ENCODE data around the gene SLC1A4.
A peak's percentile ranks its signal among the peaks of the same experiment; 100 is the strongest.

Gene SLC1A4

DNA sequence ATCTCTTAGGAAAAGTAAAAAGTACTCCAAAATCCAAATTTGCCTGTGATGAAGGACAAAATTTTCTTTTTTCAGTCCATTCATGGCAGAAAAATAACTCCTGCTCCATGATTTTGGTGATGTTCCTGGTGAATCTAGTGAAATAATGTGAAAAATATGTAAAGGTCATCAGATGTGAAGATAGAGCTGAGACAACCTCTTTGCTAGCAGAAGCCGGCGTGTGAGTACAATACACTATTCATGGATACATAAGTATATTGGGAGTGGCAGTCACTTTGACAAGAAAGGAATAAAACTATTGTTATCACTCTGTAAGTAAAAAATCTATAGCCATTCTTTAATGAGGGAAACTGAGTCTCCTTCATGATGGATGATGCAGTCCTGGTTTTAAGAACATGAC, 6.3 kb upstream of the SLC1A4 start:
- TF ChIP-seq, protein P1, sequence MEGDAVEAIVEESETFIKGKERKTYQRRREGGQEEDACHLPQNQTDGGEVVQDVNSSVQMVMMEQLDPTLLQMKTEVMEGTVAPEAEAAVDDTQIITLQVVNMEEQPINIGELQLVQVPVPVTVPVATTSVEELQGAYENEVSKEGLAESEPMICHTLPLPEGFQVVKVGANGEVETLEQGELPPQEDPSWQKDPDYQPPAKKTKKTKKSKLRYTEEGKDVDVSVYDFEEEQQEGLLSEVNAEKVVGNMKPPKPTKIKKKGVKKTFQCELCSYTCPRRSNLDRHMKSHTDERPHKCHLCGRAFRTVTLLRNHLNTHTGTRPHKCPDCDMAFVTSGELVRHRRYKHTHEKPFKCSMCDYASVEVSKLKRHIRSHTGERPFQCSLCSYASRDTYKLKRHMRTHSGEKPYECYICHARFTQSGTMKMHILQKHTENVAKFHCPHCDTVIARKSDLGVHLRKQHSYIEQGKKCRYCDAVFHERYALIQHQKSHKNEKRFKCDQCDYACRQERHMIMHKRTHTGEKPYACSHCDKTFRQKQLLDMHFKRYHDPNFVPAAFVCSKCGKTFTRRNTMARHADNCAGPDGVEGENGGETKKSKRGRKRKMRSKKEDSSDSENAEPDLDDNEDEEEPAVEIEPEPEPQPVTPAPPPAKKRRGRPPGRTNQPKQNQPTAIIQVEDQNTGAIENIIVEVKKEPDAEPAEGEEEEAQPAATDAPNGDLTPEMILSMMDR (IDR thresholded peaks at IDR 0.05; ENCODE audit: low read length, missing control alignments) = no peak
- H3K4me3 ChIP-seq (replicated peaks; ENCODE audit: low read depth, low read length) = no peak overlapping the region
- DNase-seq (ENCODE audit: low read depth) = no peak

DNA sequence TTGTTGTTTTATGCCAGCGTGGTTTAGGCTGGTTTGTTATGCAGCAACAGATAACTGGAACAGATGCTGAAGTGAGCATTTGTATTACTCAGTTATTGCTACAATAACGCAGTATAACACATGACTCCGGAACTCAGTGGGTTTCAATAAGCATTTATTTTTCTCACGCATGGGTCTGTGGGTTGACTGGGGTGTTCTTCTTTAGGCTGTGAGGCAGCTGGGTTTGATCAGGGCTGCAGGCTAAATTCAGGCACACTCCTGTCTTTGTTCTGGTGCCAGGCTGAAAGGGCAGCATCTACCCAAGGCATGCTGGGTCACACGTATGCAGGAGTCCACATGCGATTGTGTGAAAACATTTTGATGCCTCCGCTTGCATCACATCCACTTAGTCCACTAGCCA, 3.8 kb upstream of the SLC1A4 start:
- H3K4me3 ChIP-seq (replicated peaks; ENCODE audit: low read depth, low read length) = no peak overlapping the region
- DNase-seq (ENCODE audit: low read depth) = no peak

DNA sequence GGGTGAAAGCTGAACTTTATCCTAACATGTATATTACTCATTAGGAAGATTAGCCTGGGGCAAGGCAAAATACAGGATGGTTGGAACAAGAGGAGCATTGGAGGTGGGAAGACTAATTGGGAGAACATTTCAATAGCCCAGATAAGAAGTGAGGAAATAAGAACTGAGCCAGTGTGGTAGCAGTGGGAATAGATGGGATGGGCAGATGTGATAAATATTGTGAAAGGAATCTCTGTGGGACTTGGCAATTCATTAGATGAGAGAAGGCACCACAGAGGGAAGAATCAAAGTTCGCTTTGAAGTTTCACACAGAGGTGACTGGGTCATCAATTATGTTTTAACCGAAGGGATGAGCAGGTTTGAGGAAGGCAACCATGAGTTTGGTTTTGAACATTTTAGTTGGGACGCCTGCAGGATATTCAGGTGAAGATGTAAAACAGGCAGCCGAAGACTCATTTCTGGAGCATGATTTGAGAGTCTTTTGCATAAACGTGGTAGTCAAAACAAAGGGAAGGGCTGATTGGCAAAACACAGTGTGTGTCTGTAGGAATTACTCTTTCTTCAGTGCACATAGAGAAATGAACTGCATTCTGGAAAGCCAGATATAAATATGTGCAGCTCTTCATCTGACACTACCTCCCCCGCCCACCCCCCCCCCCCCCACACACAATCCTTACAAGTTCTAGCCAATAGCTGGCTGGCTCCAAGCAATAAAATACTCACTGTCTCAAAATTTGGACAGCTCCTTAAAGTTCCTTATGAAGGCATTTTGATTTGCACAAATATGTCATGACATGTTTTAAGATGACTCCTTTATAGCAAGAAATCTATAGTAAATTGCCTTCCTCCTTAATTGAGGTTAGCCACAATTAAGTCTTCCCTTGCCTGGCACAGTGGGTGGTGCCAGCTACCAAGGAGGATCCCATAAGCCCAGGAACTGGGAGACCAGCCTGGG, 1.9 kb upstream of the SLC1A4 start:
- peak overlapping the region; percentile 75 for H3K4me3 ChIP-seq (replicated peaks; ENCODE audit: low read depth, low read length)
- peak; percentile 36 for DNase-seq (ENCODE audit: low read depth)

More for the DNA sequence above, 3.8 kb upstream of the SLC1A4 start:
- TF ChIP-seq, protein P1 (IDR thresholded peaks at IDR 0.05; ENCODE audit: low read length, missing control alignments) = no peak

DNA sequence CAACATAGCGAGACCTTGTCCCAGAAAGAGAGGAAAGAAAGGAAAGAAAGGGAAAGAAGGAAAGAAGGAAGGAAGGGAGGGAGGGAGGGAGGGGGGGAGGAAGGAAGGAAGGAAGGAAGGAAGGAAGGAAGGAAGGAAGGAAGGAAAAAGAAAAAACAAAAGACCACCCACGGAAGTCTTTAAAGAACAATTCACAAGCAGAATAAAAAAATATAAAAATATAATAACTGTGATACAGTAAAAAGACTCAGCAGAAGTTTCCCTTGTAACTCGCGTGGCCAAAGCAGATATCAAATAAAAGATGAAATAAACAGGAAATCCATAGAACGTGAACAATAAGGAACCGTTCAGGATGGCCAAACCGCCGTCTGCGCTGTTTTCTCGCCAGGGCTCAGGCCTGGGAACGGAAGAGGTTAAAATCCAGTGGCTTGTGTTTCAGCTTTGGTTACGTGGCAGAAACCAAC, 1.2 kb upstream of the SLC1A4 start:
- no peak for DNase-seq (ENCODE audit: low read depth)
- peak overlapping the region; percentile 75 for H3K4me3 ChIP-seq (replicated peaks; ENCODE audit: low read depth, low read length)
- TF ChIP-seq, protein P1 (IDR thresholded peaks at IDR 0.05; ENCODE audit: low read length, missing control alignments) = no peak

More for the DNA sequence above, 1.9 kb upstream of the SLC1A4 start:
- TF ChIP-seq, protein P1 (IDR thresholded peaks at IDR 0.05; ENCODE audit: low read length, missing control alignments) = no peak

DNA sequence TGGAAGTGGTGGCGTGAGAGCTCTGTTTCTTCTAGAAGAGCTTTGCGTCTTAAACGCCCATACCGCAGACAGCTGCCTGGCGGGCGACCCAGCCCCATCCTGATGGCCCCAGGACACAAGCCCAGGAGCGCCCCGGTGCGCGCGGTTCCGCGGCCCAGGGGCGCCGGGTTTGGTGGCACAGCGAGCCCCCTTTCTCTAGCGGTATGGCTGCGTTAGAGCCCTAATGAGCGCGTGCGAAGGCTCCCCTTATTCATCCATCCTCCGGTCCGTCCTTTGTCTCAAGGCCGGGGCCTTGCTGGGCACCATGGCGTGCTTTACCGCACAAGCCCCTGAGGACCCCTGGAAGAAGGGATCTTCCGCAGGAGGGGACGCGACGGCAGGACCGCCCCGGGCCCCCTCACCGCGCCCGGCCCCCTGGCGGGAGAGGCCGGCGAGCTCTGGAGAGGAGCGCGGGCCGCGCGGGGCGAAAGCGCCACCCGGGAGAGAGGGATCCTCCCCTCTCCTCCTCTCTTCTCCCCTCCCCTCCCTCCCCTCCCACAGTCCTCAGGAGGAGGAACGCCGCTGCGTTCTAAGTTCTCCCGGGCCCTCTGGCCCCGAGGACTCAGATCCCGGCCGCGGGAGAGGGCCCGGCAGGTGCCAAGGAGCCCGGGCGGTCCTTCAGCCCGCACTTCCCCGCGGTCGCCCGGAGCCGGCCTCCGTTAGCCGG, 626 bp upstream of the SLC1A4 start:
- TF ChIP-seq, protein P1 (IDR thresholded peaks at IDR 0.05; ENCODE audit: low read length, missing control alignments) = no peak
- DNase-seq (ENCODE audit: low read depth) = peak; percentile 89
- H3K4me3 ChIP-seq (replicated peaks; ENCODE audit: low read depth, low read length) = peak overlapping the region; percentile 75

DNA sequence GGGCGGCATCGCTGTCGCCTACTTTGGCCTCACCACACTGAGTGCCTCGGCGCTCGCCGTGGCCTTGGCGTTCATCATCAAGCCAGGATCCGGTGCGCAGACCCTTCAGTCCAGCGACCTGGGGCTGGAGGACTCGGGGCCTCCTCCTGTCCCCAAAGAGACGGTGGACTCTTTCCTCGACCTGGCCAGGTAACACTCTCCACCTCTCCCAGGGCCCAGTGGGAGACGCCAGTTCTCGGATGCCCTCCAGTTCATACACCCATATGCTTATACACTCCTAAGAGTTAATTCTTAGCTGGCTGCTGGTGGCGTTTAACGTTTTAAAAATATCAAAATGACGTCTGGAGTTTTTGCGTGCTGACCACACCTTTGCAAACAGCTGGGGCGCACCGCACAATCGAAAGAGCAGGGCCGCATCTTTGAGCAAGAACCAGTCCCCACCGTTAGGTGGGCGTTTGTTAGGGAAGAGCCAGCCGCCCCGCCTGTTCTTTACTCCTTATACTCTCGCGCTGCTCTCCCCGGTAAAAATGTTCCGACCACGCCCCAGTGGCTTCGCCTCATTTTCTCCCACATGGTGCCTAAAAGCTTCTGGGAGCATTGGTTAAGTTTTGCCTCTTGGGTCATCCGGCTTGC, 899 bp downstream of the SLC1A4 start:
- H3K4me3 ChIP-seq (replicated peaks; ENCODE audit: low read depth, low read length) = peak overlapping the region; percentile 75
- TF ChIP-seq, protein P1 (IDR thresholded peaks at IDR 0.05; ENCODE audit: low read length, missing control alignments) = no peak
- DNase-seq (ENCODE audit: low read depth) = no peak
